Lung (tissue), 12 donors: ENCODE results near the gene CMKLR1. TPM values are rescaled to one million over a fixed set of nuclear protein-coding genes. Genes with fewer than 3 reads are reported as not detected.
A peak's percentile ranks its signal among the peaks of the same experiment; 100 is the strongest.

ENCODE experiments used
- ATAC-seq: fragments of 200-7000 bp; cut with Tn5 transposase; one replicate; pipeline ENCODE4 v1.9.1; 2020; ENCODE audit warnings: moderate number of reproducible peaks; ENCODE audit not compliant: insufficient read depth, low FRiP score
- DNase-seq, 3 donors: peaks; one replicate each; pipeline ENCODE4 v3.0.0-alpha.2; 2013 to 2017
- H3K27ac ChIP-seq, 2 donors: one replicate each; pipeline ENCODE4 v1.5.1; 2013; ENCODE audit warnings: mild to moderate bottlenecking in 2 of 2, moderate library complexity in 2 of 2, control low read depth in 1 of 2, inconsistent platforms in 1 of 2, low read depth in 1 of 2, low read length in 1 of 2
- H3K27me3 ChIP-seq, 3 donors: one replicate each; pipeline ENCODE4 v1.5.1; 2013; ENCODE audit warnings: low read length in 2 of 3; ENCODE audit not compliant: control insufficient read depth in 3 of 3, insufficient read depth in 3 of 3
- H3K36me3 ChIP-seq, 4 donors: one replicate each; pipeline ENCODE4 v1.5.1; 2013; ENCODE audit warnings: low read length in 4 of 4, mild to moderate bottlenecking in 1 of 4, moderate library complexity in 1 of 4; ENCODE audit not compliant: control insufficient read depth in 4 of 4, insufficient read depth in 4 of 4
- H3K4me1 ChIP-seq, 5 donors: one replicate each; pipeline ENCODE4 v1.5.1; 2013; ENCODE audit warnings: low read length in 5 of 5, mild to moderate bottlenecking in 2 of 5, moderate library complexity in 1 of 5; ENCODE audit not compliant: control insufficient read depth in 5 of 5, insufficient read depth in 5 of 5
- H3K4me3 ChIP-seq: one replicate; pipeline ENCODE4 v1.5.1; 2013; ENCODE audit warnings: mild to moderate bottlenecking, control low read depth, moderate library complexity
- H3K9ac ChIP-seq, 2 donors: one replicate each; pipeline ENCODE4 v1.5.1; 2013; ENCODE audit warnings: low read length in 2 of 2, control low read depth in 1 of 2; ENCODE audit not compliant: insufficient read depth in 1 of 2
- H3K9me3 ChIP-seq, 4 donors: one replicate each; pipeline ENCODE4 v1.5.1; 2013; ENCODE audit warnings: low read length in 3 of 4, mild to moderate bottlenecking in 1 of 4, moderate library complexity in 1 of 4; ENCODE audit not compliant: control insufficient read depth in 4 of 4, insufficient read depth in 3 of 4
- CTCF ChIP-seq: IDR thresholded peaks from 2 replicates; pipeline ENCODE4 v1.5.1; 2012; ENCODE audit warnings: mild to moderate bottlenecking; ENCODE audit errors: control extremely low read depth, extremely low read depth
- WGBS, 2 donors: extraction: QIAGEN DNeasy Blood & Tissue Kit; methylation state at CpG; one replicate each; pipeline ENCODE4 v1.1.7; 2013; 5-methylcytosine and 5-hydroxymethylcytosine counted together
- polyA plus RNA-seq, 2 donors: library from polyadenylated mRNA; stranded (reverse); fragments of 200-250 nt; gene quantifications; one replicate each; pipeline ENCODE4 v1.2.1, GENCODE V29; 2013
- total RNA-seq, 2 donors: library from RNA; depleted of rRNA in 1 of 2; stranded (reverse); fragments of >200 nt in 1 of 2; gene quantifications; one replicate each; pipeline ENCODE4 v1.2.1, GENCODE V29; 2014 to 2021
- donor health status: control.
- donor health status: control.
- donor health status: Bipolar disorder and iron deficiency.
- donor health status: healthy.
- donor health status: DM: yes; HTN: yes; CAD: no.

Gene CMKLR1
- total and polyA plus RNA-seq, 4 donors: 4.4 to 20.5 (median 17.5) TPM

- no peaks in the 10 kb centered on the region for H3K36me3 ChIP-seq
- ATAC-seq (no peak), DNase-seq (peak in 1 of 3 donors; percentile 51)
- TF ChIP-seq CTCF: no peak
- no peak overlapping the region for H3K4me3 ChIP-seq
- peaks cover 0 to 16% (median 0%) of the 10 kb centered on the region in 5 donors for H3K4me1 ChIP-seq
- H3K9me3 ChIP-seq: no peaks in the 10 kb centered on the region
- 10 to 27% methylated on average over 3 of the region's 3 CpGs for WGBS, 2 donors
- no peaks in the 10 kb centered on the region for H3K27me3 ChIP-seq
- H3K9ac ChIP-seq: no peak overlapping the region
- H3K27ac ChIP-seq: peak overlapping the region in 1 of 2 donors; percentile 54
Measured at GRCh38 chr12:108282676-108283075, 56.4 kb downstream of the CMKLR1 start.

- Histone ChIP-seq H3K4me3 (no peak overlapping the region), H3K27me3 (no peaks in the 10 kb centered on the region), H3K9ac (no peak overlapping the region), H3K9me3 (no peaks in the 10 kb centered on the region), H3K36me3 (no peaks in the 10 kb centered on the region), H3K4me1 (peaks cover 0 to 16% (median 0%) of the 10 kb centered on the region in 5 donors), H3K27ac (peak overlapping the region in 1 of 2 donors; percentile 54)
- WGBS, 2 donors: 27 to 30% methylated on average over 2 of the region's 2 CpGs
- no peak for DNase-seq
- no peak for TF ChIP-seq CTCF
- no peak for ATAC-seq
Measured at GRCh38 chr12:108282160-108282559, 57.0 kb downstream of the CMKLR1 start.

- Histone ChIP-seq H3K4me3 (no peak overlapping the region), H3K9ac (no peak overlapping the region), H3K36me3 (no peaks in the 10 kb centered on the region), H3K27ac (no peak overlapping the region), H3K4me1 (peaks cover 0 to 5% (median 0%) of the 10 kb centered on the region in 5 donors), H3K9me3 (peaks cover 0 to 2% (median 0%) of the 10 kb centered on the region in 4 donors), H3K27me3 (no peaks in the 10 kb centered on the region)
- TF ChIP-seq CTCF: no peak
- no peak for ATAC-seq
- no peak for DNase-seq
Measured at GRCh38 chr12:108277613-108278012, 61.5 kb downstream of the CMKLR1 start.

- Histone ChIP-seq H3K4me1 (peaks cover 0 to 11% (median 0%) of the 10 kb centered on the region in 5 donors), H3K9me3 (peaks cover 0 to 4% (median 0%) of the 10 kb centered on the region in 4 donors), H3K4me3 (no peak overlapping the region), H3K27me3 (no peaks in the 10 kb centered on the region), H3K27ac (no peak overlapping the region), H3K9ac (no peak overlapping the region), H3K36me3 (no peaks in the 10 kb centered on the region)
- 71 to 83% methylated on average over 2 of the region's 2 CpGs for WGBS, 2 donors
- no peak for TF ChIP-seq CTCF
- ATAC-seq: no peak
- no peak for DNase-seq
Measured at GRCh38 chr12:108273217-108273616, 65.9 kb downstream of the CMKLR1 start.
